Neuron (in vitro differentiated cells): ENCODE results near the gene SEMA6A.

Experiments
- H2AFZ ChIP-seq: one replicate; pipeline ENCODE4 v1.6.1; 2013; ENCODE audit warnings: low read depth, mild to moderate bottlenecking, inconsistent platforms, low read length, moderate library complexity
- H3K27me3 ChIP-seq: one replicate; pipeline ENCODE4 v1.6.1; 2013; ENCODE audit warnings: low read length; ENCODE audit not compliant: insufficient read depth
- H3K36me3 ChIP-seq: one replicate; pipeline ENCODE4 v1.6.1; 2013; ENCODE audit warnings: low read length; ENCODE audit not compliant: insufficient read depth
- H3K4me1 ChIP-seq: one replicate; pipeline ENCODE4 v1.6.1; 2013; ENCODE audit warnings: low read length; ENCODE audit not compliant: insufficient read depth
- H3K4me3 ChIP-seq: 2 replicates; pipeline ENCODE4 v1.5.1; 2013; ENCODE audit warnings: mild to moderate bottlenecking, low read length, moderate library complexity
- H3K9me3 ChIP-seq: one replicate; pipeline ENCODE4 v1.6.1; 2013; ENCODE audit warnings: low read length

Gene SEMA6A

GRCh38 chr5:116486588-116486987 lies 88.0 kb downstream of the SEMA6A start:
- Histone ChIP-seq H3K4me1 (peaks cover 11% of the 10 kb centered on the region), H3K27me3 (no peaks in the 10 kb centered on the region), H3K9me3 (no peaks in the 10 kb centered on the region), H2AFZ (no peak overlapping the region), H3K36me3 (peaks cover 69% of the 10 kb centered on the region), H3K4me3 (no peak overlapping the region)

- peaks cover 11% of the 10 kb centered on the region for H3K4me1 ChIP-seq
Measured at GRCh38 chr5:116484645-116485044, 90.0 kb downstream of the SEMA6A start.

GRCh38 chr5:116482394-116482793 lies 92.2 kb downstream of the SEMA6A start:
- Histone ChIP-seq H3K4me1 (peaks cover 5% of the 10 kb centered on the region), H2AFZ (no peak overlapping the region), H3K36me3 (peaks cover 75% of the 10 kb centered on the region), H3K4me3 (no peak overlapping the region), H3K9me3 (peaks cover 6% of the 10 kb centered on the region), H3K27me3 (no peaks in the 10 kb centered on the region)

More at GRCh38 chr5:116484645-116485044, 90.0 kb downstream of the SEMA6A start:
- Histone ChIP-seq H3K27me3 (no peaks in the 10 kb centered on the region), H3K9me3 (peaks cover 2% of the 10 kb centered on the region), H2AFZ (no peak overlapping the region), H3K36me3 (peaks cover 68% of the 10 kb centered on the region), H3K4me3 (no peak overlapping the region)

- Histone ChIP-seq H3K36me3 (peaks cover 74% of the 10 kb centered on the region), H3K27me3 (no peaks in the 10 kb centered on the region), H3K4me3 (no peak overlapping the region), H2AFZ (no peak overlapping the region), H3K4me1 (no peaks in the 10 kb centered on the region), H3K9me3 (peaks cover 13% of the 10 kb centered on the region)
Measured at GRCh38 chr5:116480894-116481510, 93.6 kb downstream of the SEMA6A start.

GRCh38 chr5:116479776-116480675 lies 94.6 kb downstream of the SEMA6A start:
- Histone ChIP-seq H3K4me1 (no peaks in the 10 kb centered on the region), H2AFZ (no peak overlapping the region), H3K9me3 (peaks cover 13% of the 10 kb centered on the region), H3K4me3 (no peak overlapping the region), H3K36me3 (peaks cover 65% of the 10 kb centered on the region), H3K27me3 (no peaks in the 10 kb centered on the region)

GRCh38 chr5:116478491-116478890 lies 96.1 kb downstream of the SEMA6A start:
- Histone ChIP-seq H3K36me3 (peaks cover 69% of the 10 kb centered on the region), H3K4me3 (no peak overlapping the region)

GRCh38 chr5:116476897-116477537 lies 97.6 kb downstream of the SEMA6A start:
- Histone ChIP-seq H3K27me3 (no peaks in the 10 kb centered on the region), H3K36me3 (peaks cover 74% of the 10 kb centered on the region), H3K4me3 (no peak overlapping the region), H3K9me3 (peaks cover 13% of the 10 kb centered on the region), H2AFZ (no peak overlapping the region), H3K4me1 (no peaks in the 10 kb centered on the region)

More at GRCh38 chr5:116478491-116478890, 96.1 kb downstream of the SEMA6A start:
- peaks cover 13% of the 10 kb centered on the region for H3K9me3 ChIP-seq
- no peak overlapping the region for H2AFZ ChIP-seq
- no peaks in the 10 kb centered on the region for H3K27me3 ChIP-seq
- no peaks in the 10 kb centered on the region for H3K4me1 ChIP-seq

- no peak overlapping the region for H2AFZ ChIP-seq
Measured at GRCh38 chr5:116475338-116475737, 99.3 kb downstream of the SEMA6A start.

GRCh38 chr5:116473706-116474105 lies 100.9 kb downstream of the SEMA6A start:
- no peaks in the 10 kb centered on the region for H3K27me3 ChIP-seq
- peaks cover 11% of the 10 kb centered on the region for H3K9me3 ChIP-seq
- H3K4me3 ChIP-seq = no peak overlapping the region
- no peak overlapping the region for H2AFZ ChIP-seq
- peaks cover 64% of the 10 kb centered on the region for H3K36me3 ChIP-seq
- no peaks in the 10 kb centered on the region for H3K4me1 ChIP-seq

More at GRCh38 chr5:116475338-116475737, 99.3 kb downstream of the SEMA6A start:
- Histone ChIP-seq H3K4me3 (no peak overlapping the region), H3K27me3 (no peaks in the 10 kb centered on the region), H3K36me3 (peaks cover 71% of the 10 kb centered on the region), H3K4me1 (no peaks in the 10 kb centered on the region), H3K9me3 (peaks cover 13% of the 10 kb centered on the region)

- Histone ChIP-seq H3K9me3 (peaks cover 12% of the 10 kb centered on the region), H2AFZ (no peak overlapping the region), H3K4me1 (no peaks in the 10 kb centered on the region), H3K27me3 (no peaks in the 10 kb centered on the region), H3K4me3 (no peak overlapping the region), H3K36me3 (peaks cover 64% of the 10 kb centered on the region)
Measured at GRCh38 chr5:116472274-116472673, 102.3 kb downstream of the SEMA6A start.

GRCh38 chr5:116469631-116470030 lies 105.0 kb downstream of the SEMA6A start:
- Histone ChIP-seq H2AFZ (no peak overlapping the region), H3K27me3 (no peaks in the 10 kb centered on the region), H3K9me3 (peaks cover 6% of the 10 kb centered on the region), H3K4me3 (no peak overlapping the region), H3K4me1 (peaks cover under 1% of the 10 kb centered on the region), H3K36me3 (peaks cover 67% of the 10 kb centered on the region)

GRCh38 chr5:116468583-116468982 lies 106.0 kb downstream of the SEMA6A start:
- Histone ChIP-seq H2AFZ (no peak overlapping the region), H3K27me3 (no peaks in the 10 kb centered on the region), H3K4me1 (peaks cover 9% of the 10 kb centered on the region), H3K4me3 (no peak overlapping the region), H3K9me3 (peaks cover 6% of the 10 kb centered on the region), H3K36me3 (peaks cover 60% of the 10 kb centered on the region)

GRCh38 chr5:116467465-116467843 lies 107.2 kb downstream of the SEMA6A start:
- H3K4me3 ChIP-seq = no peak overlapping the region
- peaks cover 53% of the 10 kb centered on the region for H3K36me3 ChIP-seq
- H3K4me1 ChIP-seq = peaks cover 11% of the 10 kb centered on the region
- no peaks in the 10 kb centered on the region for H3K27me3 ChIP-seq
- peaks cover 6% of the 10 kb centered on the region for H3K9me3 ChIP-seq
- no peak overlapping the region for H2AFZ ChIP-seq
